Thyroid gland (tissue), 4 donors: ENCODE data around the gene STAG1.

Experiments used
- CTCF ChIP-seq, 6 experiments: fragments of 200-600 bp in 3 of 6; fragments of 450-650 bp in 3 of 6; sonication (generic) in 3 of 6; IDR thresholded peaks; one replicate each; pipeline ENCODE4 v1.5.1; 2016 to 2019; ENCODE audit warnings: antibody characterized with exemption in 6 of 6, mild to moderate bottlenecking in 2 of 6, inconsistent platforms in 1 of 6, moderate library complexity in 1 of 6
- POLR2A ChIP-seq, 2 donors: fragments of 450-650 bp; IDR thresholded peaks; one replicate each; pipeline ENCODE4 v1.6.1; 2017; ENCODE audit warnings: antibody characterized with exemption in 2 of 2, mild to moderate bottlenecking in 2 of 2, moderate library complexity in 1 of 2

GRCh38 chr3:136624894-136625815, 127.0 kb downstream of the STAG1 start:
- no peak for TF ChIP-seq CTCF (IDR thresholded peaks at IDR 0.05)
- no peak for TF ChIP-seq POLR2A (IDR thresholded peaks at IDR 0.05)
